GM23338 (cell line): Measurements from ENCODE around the gene DAAM1. TPM values are rescaled to one million over a fixed set of nuclear protein-coding genes. Genes with fewer than 3 reads are reported as not detected.

Source experiments
- ATAC-seq: fragments of 200-7000 bp; cut with Tn5 transposase; 3 replicates; pipeline ENCODE4 v1.9.1; 2020
- DNase-seq: peaks from one replicate; pipeline ENCODE4 v3.0.0-alpha.2; 2015; ENCODE audit warnings: low spot score
- H2AFZ ChIP-seq: fragments of 200-600 bp; sonication (generic); 2 replicates; pipeline ENCODE4 v1.8.0; 2016; ENCODE audit warnings: antibody characterized with exemption, mild to moderate bottlenecking, moderate library complexity
- H3F3A ChIP-seq: fragments of 200-600 bp; sonication (generic); replicated peaks from 2 replicates; pipeline ENCODE4 v1.8.0; 2017; ENCODE audit warnings: antibody characterized with exemption, mixed run types, low read depth
- H3K27ac ChIP-seq: fragments of 200-600 bp; sonication (generic); 2 replicates; pipeline ENCODE4 v1.6.1; 2016; ENCODE audit warnings: low read depth
- H3K27me3 ChIP-seq: fragments of 200-600 bp; sonication (generic); 2 replicates; pipeline ENCODE4 v1.8.0; 2016; ENCODE audit warnings: mild to moderate bottlenecking, mixed run types, moderate library complexity; ENCODE audit not compliant: insufficient read depth
- H3K36me3 ChIP-seq: fragments of 200-600 bp; sonication (generic); 2 replicates; pipeline ENCODE4 v1.8.0; 2016; ENCODE audit warnings: mild to moderate bottlenecking; ENCODE audit not compliant: insufficient read depth
- H3K4me1 ChIP-seq: fragments of 200-600 bp; sonication (generic); 2 replicates; pipeline ENCODE4 v1.8.0; 2016; ENCODE audit warnings: mild to moderate bottlenecking, moderate library complexity; ENCODE audit not compliant: insufficient read depth
- H3K4me2 ChIP-seq: fragments of 200-600 bp; sonication (generic); 2 replicates; pipeline ENCODE4 v1.7.1; 2017; ENCODE audit warnings: mixed run types
- H3K4me3 ChIP-seq: fragments of 200-600 bp; sonication (generic); 2 replicates; pipeline ENCODE4 v1.6.1; 2016; ENCODE audit warnings: mixed run types
- H3K79me2 ChIP-seq: fragments of 200-600 bp; sonication (generic); replicated peaks from 2 replicates; pipeline ENCODE4 v1.8.0; 2017; ENCODE audit warnings: mild to moderate bottlenecking; ENCODE audit not compliant: insufficient read depth
- H3K9me2 ChIP-seq: fragments of 200-600 bp; sonication (generic); 2 replicates; pipeline ENCODE4 v1.8.0; 2017; ENCODE audit not compliant: insufficient read depth
- H4K20me1 ChIP-seq: fragments of 200-600 bp; sonication (generic); replicated peaks from 2 replicates; pipeline ENCODE4 v1.8.0; 2017; ENCODE audit warnings: mild to moderate bottlenecking; ENCODE audit not compliant: insufficient read depth
- H3K27ac Mint-ChIP-seq: 2 replicates; pipeline ENCODE4 v1.8.0; 2020; ENCODE audit warnings: inconsistent platforms, mild to moderate bottlenecking, moderate library complexity, mixed read lengths
- H3K27me3 Mint-ChIP-seq: 3 replicates; pipeline ENCODE4 v1.8.0; 2022; ENCODE audit warnings: low read depth, mild to moderate bottlenecking, moderate library complexity, mixed read lengths, inconsistent platforms; ENCODE audit not compliant: insufficient read depth, poor library complexity
- H3K36me3 Mint-ChIP-seq: 3 replicates; pipeline ENCODE4 v1.8.0; 2021; ENCODE audit warnings: low read depth, mild to moderate bottlenecking, inconsistent platforms, moderate library complexity, mixed read lengths
- H3K4me1 Mint-ChIP-seq: 3 replicates; pipeline ENCODE4 v1.8.0; 2020; ENCODE audit warnings: mild to moderate bottlenecking, inconsistent platforms, mixed read lengths
- H3K4me3 Mint-ChIP-seq: 3 replicates; pipeline ENCODE4 v1.8.0; 2021; ENCODE audit warnings: moderate library complexity, mild to moderate bottlenecking, inconsistent platforms, mixed read lengths
- H3K9me3 Mint-ChIP-seq: 3 replicates; pipeline ENCODE4 v1.8.0; 2020; ENCODE audit warnings: moderate library complexity, mild to moderate bottlenecking, inconsistent platforms, mixed read lengths
- EZH2phosphoT487 ChIP-seq: fragments of 200-600 bp; sonication (generic); IDR thresholded peaks from one replicate; pipeline ENCODE4 v1.8.1; 2018; ENCODE audit warnings: antibody characterized with exemption; ENCODE audit not compliant: unreplicated experiment
- ZNF114 ChIP-seq: fragments of 250-450 bp; sonication (Bioruptor Pico); IDR thresholded peaks from 2 replicates; pipeline ENCODE4 v1.5.0; 2020; ENCODE audit warnings: mild to moderate bottlenecking, moderate library complexity
- ZNF331 ChIP-seq: fragments of 250-450 bp; sonication (Bioruptor Pico); IDR thresholded peaks from 2 replicates; pipeline ENCODE4 v1.5.0; 2020; ENCODE audit warnings: low read depth, mild to moderate bottlenecking, moderate library complexity
- ZNF462 ChIP-seq: fragments of 250-450 bp; sonication (Bioruptor Pico); IDR thresholded peaks from 2 replicates; pipeline ENCODE4 v1.5.0; 2020; ENCODE audit warnings: mild to moderate bottlenecking, moderate library complexity
- polyA plus RNA-seq: library from polyadenylated mRNA; unstranded; fragments of >200 nt; fragmentation: Nextera tagmentation; extraction: Ambion mirVana; gene quantifications from 2 replicates; pipeline ENCODE4 v1.2.1, GENCODE V29; 2016
- total RNA-seq: library from RNA; depleted of rRNA; stranded (reverse); fragments of >200 nt; shearing (Covaris generic); gene quantifications from 2 replicates; pipeline ENCODE4 v1.2.3, GENCODE V29; 2014

DAAM1 gene
- total and polyA plus RNA-seq, 2 experiments from 2014 or later: 36.3 to 42.1 TPM

GRCh38 chr14:59281609-59282377 is 93.3 kb downstream of the DAAM1 start (continued):
- no peak for TF ChIP-seq ZNF114

- ATAC-seq (no peak), DNase-seq (no peak)
- Histone ChIP-seq H3K4me2 (no peak overlapping the region), H3K79me2 (no peaks in the 10 kb centered on the region), H3K4me3 (no peak overlapping the region), H3K27ac (no peak overlapping the region), H4K20me1 (no peaks in the 10 kb centered on the region), H2AFZ (no peak overlapping the region), H3K9me2 (no peaks in the 10 kb centered on the region; the same call in 1 of the 2 replicates), H3K27me3 (no peaks in the 10 kb centered on the region), H3K4me1 (no peaks in the 10 kb centered on the region), H3K36me3 (no peaks in the 10 kb centered on the region), H3F3A (no peaks in the 10 kb centered on the region)
- H3K4me3 Mint-ChIP-seq: no peak overlapping the region
- H3K27ac Mint-ChIP-seq: no peak overlapping the region
- TF ChIP-seq EZH2phosphoT487: no peak
- no peak for TF ChIP-seq ZNF331 (CRISPR knock-in tag)
- no peak for TF ChIP-seq ZNF462 (CRISPR knock-in tag)
- H3K27me3 Mint-ChIP-seq: peaks cover 4% of the 10 kb centered on the region
- peaks cover 19% of the 10 kb centered on the region for H3K4me1 Mint-ChIP-seq
- peaks cover 26% of the 10 kb centered on the region; the same call in 2 of the 3 replicates for H3K9me3 Mint-ChIP-seq
- peaks cover 28% of the 10 kb centered on the region for H3K36me3 Mint-ChIP-seq
Measured at GRCh38 chr14:59282378-59282765, 93.9 kb downstream of the DAAM1 start.
